ENCODE results near the gene CCDC33.

DNA sequence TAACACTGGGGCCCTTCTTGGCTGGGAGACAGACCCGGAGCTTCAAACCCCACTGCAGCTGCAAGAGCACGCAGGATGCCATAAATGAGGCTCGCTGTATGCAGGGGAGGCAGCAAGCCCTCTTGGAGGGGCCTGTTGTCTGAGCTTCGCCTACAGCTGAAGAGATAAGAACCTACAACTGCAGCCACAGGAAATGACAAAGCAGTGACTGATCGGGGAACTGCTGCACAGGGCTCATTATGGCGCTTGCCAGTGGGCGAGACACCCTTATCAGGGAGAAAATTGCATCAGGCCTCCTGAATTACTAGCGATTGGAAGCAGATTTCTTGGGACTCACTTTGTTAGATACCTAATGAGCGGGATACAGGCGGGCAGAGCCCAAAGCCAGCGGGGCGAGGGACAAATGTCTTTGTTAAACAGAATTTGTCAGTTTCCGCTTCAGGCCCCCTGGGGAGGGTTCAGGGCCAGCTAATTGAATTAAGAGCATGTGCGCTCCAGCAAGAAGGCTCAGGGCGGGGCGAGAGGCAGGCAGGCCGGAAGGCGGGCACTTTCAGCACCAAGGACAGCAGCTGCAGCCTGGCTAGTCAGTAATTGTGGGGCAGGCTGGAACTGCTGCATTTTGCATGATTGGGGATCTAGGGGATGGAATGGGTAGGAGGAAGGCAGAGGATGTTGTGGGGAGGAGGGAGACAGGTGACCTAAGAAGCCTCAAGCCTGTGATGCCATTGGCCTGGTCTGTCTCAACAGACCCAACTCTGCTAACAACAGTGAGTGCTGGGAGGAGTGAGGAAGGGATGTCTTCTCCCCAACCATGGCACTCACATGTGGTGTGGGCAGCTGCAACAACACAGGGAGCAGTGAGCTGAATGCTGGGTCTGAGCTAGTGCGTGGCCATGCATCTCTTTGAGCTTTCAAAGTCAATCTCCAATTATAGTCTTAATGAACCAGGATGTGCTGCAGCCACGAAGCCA is 55.3 kb downstream of the CCDC33 start:
- TF ChIP-seq, protein P1, sequence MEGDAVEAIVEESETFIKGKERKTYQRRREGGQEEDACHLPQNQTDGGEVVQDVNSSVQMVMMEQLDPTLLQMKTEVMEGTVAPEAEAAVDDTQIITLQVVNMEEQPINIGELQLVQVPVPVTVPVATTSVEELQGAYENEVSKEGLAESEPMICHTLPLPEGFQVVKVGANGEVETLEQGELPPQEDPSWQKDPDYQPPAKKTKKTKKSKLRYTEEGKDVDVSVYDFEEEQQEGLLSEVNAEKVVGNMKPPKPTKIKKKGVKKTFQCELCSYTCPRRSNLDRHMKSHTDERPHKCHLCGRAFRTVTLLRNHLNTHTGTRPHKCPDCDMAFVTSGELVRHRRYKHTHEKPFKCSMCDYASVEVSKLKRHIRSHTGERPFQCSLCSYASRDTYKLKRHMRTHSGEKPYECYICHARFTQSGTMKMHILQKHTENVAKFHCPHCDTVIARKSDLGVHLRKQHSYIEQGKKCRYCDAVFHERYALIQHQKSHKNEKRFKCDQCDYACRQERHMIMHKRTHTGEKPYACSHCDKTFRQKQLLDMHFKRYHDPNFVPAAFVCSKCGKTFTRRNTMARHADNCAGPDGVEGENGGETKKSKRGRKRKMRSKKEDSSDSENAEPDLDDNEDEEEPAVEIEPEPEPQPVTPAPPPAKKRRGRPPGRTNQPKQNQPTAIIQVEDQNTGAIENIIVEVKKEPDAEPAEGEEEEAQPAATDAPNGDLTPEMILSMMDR (IDR thresholded peaks at IDR 0.05): no peak
- TF ChIP-seq POLR2AphosphoS5 (IDR thresholded peaks at IDR 0.05) (peak in 1 of 3 donors; percentile 24), EP300 (IDR thresholded peaks at IDR 0.05) (no peak), POLR2A (IDR thresholded peaks at IDR 0.05) (no peak)
